Superior temporal gyrus (tissue), 1 donor: ENCODE data around the gene FSIP2.

ENCODE experiments used
- DNase-seq: peaks from one replicate; pipeline ENCODE4 v3.0.0-alpha.2; 2016; ENCODE audit errors: extremely low spot score

The FSIP2 gene, protein sequence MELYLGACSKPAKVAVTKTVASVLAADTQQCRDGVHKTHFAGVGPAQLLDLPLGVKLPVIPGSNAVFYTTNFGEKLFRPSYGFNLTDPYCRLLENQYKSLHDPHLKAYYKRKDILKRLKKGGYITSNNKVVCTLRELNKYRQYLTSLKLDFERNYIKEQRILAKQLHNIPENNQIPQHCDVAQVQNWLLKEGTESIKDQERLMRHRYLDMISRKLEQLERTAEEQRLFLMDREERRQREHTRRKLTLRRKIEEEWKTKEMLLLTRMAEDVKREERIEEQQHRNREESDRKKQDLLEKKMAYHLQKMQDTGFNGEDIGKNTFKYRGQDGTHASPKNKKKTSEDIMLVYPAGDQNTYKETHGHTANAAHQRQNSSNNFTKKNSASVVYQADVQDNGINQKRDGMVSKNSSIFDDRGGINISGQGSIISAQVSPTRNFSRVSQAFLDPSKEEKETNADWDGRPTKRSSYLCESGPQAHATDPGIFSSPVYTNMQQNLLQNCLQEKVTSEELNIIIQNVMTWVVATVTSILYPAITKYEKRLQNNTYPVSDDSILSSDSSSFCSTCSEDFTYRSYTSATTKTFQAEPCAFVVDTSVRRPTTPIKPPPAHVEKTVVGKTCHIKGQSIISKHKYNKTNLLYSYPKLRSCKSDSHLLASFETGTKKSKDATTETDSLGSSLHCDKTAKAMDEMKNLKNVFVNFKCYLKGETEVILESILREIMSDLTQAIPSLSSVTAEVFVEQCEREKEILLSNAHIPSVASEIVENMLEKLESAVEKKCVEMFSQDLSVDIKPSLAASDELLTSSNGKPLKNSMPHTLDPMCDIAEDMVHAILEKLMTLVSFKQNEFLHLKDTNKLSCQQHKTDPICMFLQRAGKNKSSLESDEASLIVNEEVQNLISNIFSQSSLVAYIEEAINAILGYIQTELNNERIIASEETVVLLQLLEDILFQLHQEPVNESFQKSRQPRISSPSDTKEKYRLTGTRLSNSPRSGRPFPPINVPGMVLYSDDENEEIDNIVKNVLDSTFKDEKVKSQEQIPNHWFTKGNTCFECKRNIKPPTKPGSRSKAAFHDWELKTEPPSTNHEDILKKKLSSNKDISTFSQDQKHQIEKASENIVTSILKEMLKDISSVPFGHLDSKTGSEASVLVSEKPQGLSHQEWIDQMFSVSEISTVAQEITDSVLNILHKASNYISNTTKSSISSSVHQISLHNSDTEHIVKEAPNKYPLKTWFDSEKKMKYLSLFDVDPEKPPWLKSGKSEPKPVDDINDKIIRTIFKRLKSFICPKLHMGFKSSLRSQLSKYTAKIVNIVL (N-terminal part only)

DNA sequence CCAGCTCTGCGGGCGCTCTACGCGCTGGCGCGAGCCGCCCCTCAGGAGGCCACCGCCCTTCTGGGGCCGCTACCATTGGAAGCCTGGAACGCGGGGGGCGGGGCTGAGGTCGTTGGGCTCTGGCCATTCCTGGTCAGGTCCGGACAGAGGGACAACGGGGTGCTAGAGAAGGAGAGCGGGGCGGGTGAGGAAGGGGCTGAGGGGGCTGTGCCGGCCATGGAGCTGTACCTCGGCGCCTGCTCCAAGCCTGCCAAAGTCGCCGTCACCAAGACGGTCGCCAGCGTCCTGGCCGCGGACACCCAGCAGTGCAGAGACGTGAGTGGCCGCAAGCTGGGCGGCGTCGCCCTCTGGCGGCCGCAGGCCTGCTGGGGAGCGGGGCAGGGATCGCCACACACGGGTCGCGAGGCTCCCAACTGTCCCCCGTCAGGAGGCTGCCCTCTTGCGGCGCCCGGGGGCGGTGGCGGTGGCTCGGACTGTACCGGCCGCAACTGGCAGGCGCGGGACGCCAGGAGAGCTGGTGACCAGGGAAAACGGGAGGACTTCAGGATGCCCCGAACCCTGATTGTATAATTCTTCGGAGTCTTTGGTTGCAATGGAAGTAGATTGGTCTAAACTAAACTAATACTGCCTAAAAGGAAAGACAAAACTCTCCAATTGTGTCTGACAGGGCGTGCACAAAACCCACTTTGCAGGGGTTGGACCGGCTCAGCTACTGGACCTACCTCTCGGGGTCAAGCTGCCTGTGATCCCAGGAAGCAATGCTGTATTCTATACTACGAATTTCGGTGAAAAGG lies at the start of gene FSIP2:
Gene FSIP2 (plus strand): TSS at position 126 of the 794 bp plus-strand sequence. CDS start 91 bp downstream, at position 217.
- no peak for DNase-seq

DNA sequence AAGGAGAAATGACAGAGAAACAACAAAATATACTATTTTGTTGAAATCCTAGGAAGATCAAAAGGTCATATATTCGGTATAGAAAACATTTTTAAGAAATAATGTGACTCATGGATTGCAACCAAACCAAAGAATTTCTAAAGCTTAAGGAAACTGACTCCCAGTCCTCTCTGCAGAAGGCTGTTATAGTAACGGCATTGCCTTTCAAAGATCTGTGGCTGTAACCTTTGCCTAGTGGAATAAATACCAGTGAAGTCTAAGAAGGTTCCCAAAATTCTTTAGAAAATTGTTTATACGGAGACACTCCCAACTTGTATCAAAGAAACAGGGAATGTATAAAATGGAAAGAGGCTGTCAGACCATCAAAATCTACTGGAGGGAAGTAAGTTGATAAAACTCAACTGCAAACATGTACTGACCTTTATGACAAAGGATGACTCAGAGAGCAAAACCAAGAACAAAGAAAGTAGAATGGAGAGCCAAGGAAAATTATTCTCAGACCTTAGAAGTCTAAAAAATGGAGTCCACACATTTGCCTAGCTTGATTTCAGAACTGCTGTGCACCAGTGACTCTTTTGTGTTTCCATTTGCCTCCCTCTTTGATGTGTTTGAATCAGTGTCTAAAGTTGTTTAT lies 48.6 kb upstream of the FSIP2 start:
- DNase-seq = no peak

DNA sequence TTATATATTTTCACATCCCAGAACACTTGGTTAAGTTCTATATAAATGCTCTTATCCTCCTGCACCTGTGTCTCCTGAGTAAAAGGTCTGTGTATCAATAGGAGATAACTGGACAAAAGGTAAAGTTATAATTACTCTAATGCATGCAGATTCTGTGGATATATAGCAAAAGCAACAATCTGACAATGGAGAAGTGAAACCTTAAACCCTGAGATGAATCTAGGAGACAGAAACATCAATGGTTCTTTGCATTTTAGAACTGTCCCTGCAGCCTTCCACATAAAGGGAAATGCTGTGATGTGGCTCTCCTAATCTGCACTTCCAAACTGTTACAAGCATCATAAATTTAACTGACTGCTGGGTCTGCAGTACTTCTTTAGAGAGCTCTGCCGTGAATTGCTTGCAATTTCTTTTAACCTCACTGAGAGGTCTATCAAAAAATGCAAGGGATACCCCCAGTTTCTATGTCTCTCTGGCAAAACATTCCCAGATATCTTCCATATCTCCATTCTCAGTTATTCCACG lies 42.8 kb upstream of the FSIP2 start:
- DNase-seq = no peak

DNA sequence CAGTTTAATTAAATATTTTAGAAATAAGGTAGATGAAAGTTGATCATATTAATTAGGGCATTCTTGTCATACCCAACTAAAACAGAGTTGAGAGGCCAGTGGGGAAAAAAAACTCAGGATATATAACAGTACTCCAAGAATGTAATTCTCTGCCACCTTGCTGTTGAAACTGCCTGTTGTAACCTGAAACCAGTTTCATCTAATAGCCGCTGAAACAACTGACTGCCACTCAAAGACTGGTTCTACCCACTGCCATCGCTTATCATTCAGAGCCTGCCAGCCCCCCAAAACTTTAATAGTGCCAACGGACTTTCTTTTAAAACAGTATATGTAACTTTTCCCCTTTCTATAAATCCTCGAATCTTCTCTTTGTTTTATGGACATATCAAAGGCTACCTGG lies 37.7 kb upstream of the FSIP2 start:
- no peak for DNase-seq

DNA sequence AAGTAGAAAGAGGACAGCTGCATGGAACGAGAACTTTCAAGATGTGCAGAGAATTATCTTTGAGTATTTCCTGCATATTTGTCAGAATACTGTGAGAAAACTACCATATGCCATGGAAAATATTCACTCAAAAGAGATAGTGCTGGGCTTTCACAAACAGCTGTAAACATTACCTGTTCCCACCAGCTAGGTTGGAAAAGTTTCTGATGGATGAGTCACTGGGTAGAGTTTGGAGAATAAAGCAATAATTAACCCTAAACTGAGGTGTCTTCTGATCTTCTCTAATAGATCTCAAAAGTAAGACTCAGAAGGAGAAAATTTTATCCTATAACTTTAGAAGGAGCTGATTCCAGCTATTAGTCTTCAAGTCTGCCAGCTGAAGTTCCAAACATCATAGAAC lies 3.9 kb upstream of the FSIP2 start:
- no peak for DNase-seq

- DNase-seq = no peak
Measured at GRCh38 chr2:185736210-185736609, 2.4 kb upstream of the FSIP2 start.

GRCh38 chr2:185745864-185746859 lies 7.6 kb downstream of the FSIP2 start:
- no peak for DNase-seq

DNA sequence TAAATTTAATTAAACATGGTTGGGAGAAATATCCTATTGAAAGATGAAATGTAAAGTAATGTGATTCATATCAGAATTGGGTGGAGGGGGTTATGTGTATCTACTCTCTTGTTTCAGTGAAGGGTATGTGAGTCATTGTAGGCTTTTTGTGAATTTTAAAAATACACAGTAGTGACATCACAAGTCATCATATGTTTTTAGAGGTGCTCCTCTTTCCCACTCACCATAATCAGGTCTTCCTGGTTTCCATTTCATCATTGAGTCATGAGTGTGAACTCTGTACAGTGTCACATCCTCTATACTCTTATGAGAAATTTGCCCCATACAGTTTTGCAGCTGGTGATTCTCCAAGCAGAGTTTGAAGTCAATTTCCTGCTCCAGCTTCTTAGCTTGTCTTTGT lies 18.8 kb downstream of the FSIP2 start:
- DNase-seq = no peak

DNA sequence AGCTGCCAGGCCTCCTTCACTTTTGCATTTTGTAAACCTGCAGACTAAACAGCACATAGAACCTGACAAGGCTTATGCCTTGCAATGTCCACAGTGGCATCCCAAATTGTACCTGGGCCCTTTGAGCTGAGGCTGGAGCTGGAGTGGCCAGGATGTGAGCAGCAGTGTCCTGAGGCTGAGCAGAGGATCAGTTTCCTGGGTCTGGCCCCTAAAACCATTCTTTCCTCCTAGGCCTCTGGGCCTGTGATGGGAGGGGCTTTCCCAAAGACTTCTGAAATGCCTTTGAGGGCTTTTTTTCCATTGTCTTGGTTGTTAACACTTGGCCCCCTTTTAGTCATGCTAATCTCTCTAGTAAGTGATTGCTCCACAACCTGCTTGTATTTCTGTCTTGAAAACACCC lies 32.8 kb downstream of the FSIP2 start:
- no peak for DNase-seq

DNA sequence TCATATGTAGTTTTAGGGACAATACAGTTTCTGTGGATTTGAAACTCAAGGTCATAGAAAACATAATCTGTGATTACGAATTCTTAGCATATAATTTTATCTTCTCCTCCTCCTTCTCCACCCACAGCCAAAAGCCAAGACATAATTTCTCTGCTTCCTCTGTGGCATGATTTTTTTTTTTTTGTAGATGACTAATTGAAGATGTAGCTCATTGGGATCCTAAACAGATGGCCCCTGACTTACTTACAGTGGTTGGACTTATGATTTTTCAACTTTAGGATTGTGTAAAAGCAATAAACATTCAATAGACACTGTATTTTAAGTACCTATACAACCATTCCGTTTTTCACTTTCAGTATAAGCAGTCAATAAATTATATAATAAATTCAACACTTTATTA lies 42.3 kb downstream of the FSIP2 start:
- DNase-seq = no peak

- no peak for DNase-seq
Measured at GRCh38 chr2:185782223-185782769, 43.7 kb downstream of the FSIP2 start.

DNA sequence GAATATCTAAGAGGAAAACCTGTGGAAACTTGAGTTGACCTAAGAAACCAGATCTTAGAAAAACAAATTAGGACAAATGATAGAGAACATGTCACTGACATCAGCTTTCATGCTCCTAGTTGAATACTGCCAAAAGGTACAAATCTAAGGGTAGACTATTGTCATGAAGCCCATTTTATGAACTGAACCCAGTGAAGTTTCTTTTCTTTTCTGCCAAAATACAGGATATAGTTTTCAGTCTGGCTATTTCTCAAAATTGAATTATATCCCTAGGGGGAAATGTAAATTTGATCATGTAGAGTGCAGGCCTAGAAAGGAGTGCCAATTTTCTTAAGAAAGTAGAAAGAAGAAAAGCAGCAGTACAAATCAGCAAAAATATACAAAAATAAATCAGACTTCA lies 46.6 kb downstream of the FSIP2 start:
- DNase-seq = no peak

- no peak for DNase-seq
Measured at GRCh38 chr2:185785851-185786473, 47.4 kb downstream of the FSIP2 start.

GRCh38 chr2:185787227-185788145 lies 48.9 kb downstream of the FSIP2 start:
- DNase-seq = no peak

DNA sequence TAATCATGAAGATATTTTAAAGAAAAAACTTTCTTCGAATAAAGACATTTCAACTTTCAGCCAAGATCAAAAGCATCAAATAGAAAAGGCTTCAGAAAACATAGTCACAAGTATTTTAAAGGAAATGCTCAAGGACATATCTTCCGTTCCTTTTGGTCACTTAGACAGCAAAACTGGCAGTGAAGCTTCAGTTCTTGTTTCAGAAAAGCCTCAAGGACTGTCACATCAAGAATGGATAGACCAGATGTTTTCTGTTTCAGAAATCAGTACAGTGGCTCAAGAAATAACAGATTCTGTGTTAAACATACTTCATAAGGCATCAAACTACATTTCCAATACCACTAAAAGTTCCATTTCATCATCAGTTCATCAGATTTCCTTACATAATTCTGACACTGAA lies 51.8 kb downstream of the FSIP2 start:
- DNase-seq = no peak

DNA sequence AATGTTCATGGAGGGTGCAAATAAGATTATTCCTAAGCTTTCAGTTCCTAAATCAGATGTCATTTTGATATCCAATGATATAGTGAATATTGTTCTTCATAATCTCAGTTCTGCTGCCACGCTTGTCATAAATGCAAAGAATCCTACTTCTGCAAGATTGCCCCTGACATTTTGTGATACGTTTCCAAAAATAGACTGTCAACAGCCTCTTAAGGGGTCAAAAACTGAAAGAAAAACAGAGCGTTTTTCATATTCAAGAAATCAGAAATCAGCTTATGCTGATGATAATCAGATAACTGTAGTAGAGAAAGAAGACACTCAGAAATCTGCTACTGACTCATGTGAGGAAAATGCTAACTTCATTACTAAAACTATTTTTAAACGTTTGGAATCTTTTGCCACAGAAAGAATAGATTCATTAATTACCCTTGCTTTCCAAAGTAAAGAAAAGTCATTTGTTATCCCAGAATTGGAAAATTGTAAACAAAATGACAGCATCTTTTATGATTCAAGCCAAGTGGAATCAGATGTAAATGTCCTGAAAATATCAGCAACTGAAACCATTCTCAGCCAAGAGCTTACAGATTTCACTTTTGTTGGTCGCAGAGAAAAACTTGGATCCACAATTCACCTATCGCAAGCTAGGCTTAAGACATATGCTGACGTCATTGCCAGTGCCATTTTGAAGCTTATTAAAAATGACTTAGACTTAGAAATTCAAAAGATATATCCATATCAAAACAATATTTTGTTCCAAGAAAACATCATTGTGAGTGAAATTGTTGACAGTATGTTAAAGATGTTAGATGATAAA lies 55.1 kb downstream of the FSIP2 start:
- DNase-seq = no peak
